HG03064 (cell line): ENCODE data around the gene MAFG.

Source experiments
- ATAC-seq: cut with Tn5 transposase; IDR thresholded peaks from one replicate; pipeline ENCODE4 v1.9.1; 2021; ENCODE audit warnings: low read depth; ENCODE audit not compliant: unreplicated experiment

Gene MAFG

GRCh38 chr17:81870981-81871386, 56.6 kb downstream of the MAFG start, which contains the start of gene ARHGDIA:
Gene ARHGDIA (minus strand): TSS chr17:81871337. CDS start chr17:81869930, 1,407 bp downstream.
- no peak for ATAC-seq

DNA sequence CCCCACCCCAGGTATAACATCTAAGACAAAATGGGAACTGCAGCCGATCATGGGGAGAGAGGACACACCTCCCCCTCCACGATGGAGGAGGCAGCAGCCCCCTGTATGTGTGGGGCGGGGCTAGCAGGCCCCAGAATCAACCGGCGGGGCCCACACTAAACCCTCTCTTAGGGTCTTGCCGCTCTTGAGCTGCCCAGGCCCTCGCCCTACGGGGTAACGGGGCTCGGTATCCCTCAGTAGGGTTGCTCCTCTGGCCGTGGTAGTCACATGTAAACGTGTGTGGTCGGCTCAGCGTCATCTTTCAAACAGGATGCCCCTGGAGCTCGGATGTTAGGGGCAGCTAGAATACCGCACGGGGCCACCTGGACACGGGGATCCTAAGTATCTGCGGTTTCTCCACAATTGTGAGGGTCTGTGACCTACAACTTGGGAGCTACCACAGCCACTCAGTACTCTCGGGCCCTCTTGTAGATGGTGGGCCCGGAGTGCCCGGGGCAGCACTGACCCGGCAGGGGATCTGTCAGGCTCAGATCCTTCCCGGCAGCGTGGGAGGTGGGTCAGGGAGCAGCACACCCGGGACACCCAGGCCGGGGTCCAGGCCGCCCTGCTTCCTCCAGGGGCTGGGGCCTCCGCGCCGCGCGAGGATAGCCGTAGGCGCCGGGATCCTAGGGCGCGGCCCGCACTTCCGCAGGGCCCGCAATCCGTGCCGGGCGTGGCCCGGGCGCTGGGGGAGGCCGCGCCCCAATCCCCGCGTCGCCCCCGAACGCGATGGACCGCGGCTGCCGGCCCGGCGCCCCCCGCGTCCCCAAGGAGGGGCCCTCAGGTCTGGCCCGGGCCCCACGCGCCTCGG, 57.2 kb downstream of the MAFG start:
- ATAC-seq = no peak

DNA sequence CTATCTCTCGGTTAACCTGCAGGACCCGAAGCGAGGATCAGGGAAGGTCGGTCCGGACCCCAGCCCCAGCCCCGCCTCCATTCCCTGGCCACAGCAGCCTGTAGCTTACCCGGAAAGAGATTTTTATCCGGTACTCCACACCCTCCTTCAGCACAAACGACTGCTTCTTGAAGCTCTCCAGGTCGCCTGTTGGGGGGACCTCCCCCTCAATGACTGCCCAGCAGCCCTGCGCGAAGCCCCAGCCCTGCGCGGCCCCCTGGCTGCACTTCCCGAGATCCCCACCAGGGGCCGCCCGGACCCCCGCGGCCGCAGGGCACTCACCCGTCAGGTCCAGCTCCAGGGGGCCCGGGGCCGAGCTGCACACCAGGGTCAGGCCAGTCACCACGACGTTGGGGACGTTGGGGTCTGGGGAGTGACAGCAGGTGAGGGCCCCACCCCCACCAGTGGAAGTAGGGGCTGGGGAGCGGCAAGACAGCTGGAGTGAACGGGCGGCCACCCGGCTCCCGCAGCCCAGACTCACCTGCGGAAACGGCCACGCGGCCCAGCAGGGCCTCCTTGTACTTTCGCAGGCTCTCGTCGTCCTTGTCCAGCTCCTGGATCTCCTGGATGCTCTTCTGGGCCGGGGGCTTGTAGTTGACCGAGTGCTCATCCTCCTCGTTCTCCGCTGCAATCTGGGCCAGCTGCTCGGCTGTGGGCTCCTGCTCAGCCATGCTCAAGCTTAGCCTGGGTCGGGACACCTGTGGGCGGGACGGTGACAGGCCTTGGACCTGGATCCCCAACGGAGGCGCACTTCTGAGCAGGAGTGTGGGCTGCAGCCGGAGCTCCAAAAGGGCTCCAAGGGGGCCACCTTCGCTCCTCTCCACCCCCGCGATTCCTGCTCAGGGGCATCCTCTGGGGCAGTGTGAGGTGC, 58.1 kb downstream of the MAFG start:
- no peak for ATAC-seq

- ATAC-seq = no peak
These were observed 58.8 kb downstream of the MAFG start for GRCh38 chr17:81868674-81869220.
